IMR-90 (cell line): Measurements from ENCODE around the gene SOX9. TPM values are rescaled to one million over a fixed set of nuclear protein-coding genes. Genes with fewer than 3 reads are reported as not detected.

Experiments
- ATAC-seq: fragments of 200-7000 bp; cut with Tn5 transposase; 2 replicates; pipeline ENCODE4 v1.9.1; 2020; ENCODE audit warnings: low read depth, mild to moderate bottlenecking, moderate library complexity
- BruUV-seq: library from RNA; stranded (reverse); fragments of 400-500 nt; replicated peaks from 2 replicates; lab custom pipeline; 2021; lab: Mats Ljungman, UMichigan
- CTCF ChIA-PET: fragments of 300-600 bp; formaldehyde crosslinking; extraction: SDS; loops from one replicate; lab custom pipeline; 2021; ENCODE audit warnings: antibody characterized with exemption; lab: Yijun Ruan, JAX
- POLR2A ChIA-PET: fragments of 300-600 bp; sonication (Branson Sonifier 250); formaldehyde crosslinking; loops from one replicate; lab custom pipeline; 2022; ENCODE audit warnings: antibody characterized with exemption; ENCODE audit not compliant: unreplicated experiment; lab: Charles Lee
- DNase-seq: peaks from one replicate; pipeline ENCODE4 v3.0.0; 2013
- H2AFZ ChIP-seq: replicated peaks from 2 replicates; pipeline ENCODE3; 2013; ENCODE audit warnings: low read length, mild to moderate bottlenecking; ENCODE audit not compliant: poor library complexity
- H2AK5ac ChIP-seq: 2 replicates; pipeline ENCODE4 v1.6.1; 2013; ENCODE audit warnings: low read depth, low read length, inconsistent platforms
- H2AK9ac ChIP-seq: replicated peaks from 2 replicates; pipeline ENCODE3; 2013; ENCODE audit warnings: mild to moderate bottlenecking, low read depth, low read length, moderate library complexity; ENCODE audit not compliant: poor library complexity
- H2BK120ac ChIP-seq: 2 replicates; pipeline ENCODE4 v1.6.1; 2013; ENCODE audit warnings: low read depth, low read length, inconsistent platforms
- H2BK15ac ChIP-seq: 3 replicates; pipeline ENCODE4 v1.6.1; 2013; ENCODE audit warnings: low read depth, low read length, inconsistent platforms
- H2BK20ac ChIP-seq: 2 replicates; pipeline ENCODE4 v1.6.1; 2013; ENCODE audit warnings: low read depth, mild to moderate bottlenecking, inconsistent platforms, low read length, moderate library complexity
- H2BK5ac ChIP-seq: 2 replicates; pipeline ENCODE4 v1.6.1; 2013; ENCODE audit warnings: mild to moderate bottlenecking, low read depth, low read length, inconsistent platforms; ENCODE audit not compliant: poor library complexity, severe bottlenecking
- H3K14ac ChIP-seq: replicated peaks from 2 replicates; pipeline ENCODE4 v1.6.1; 2013; ENCODE audit warnings: low read depth, low read length, inconsistent platforms
- H3K18ac ChIP-seq: 2 replicates; pipeline ENCODE4 v1.6.1; 2013; ENCODE audit warnings: low read depth, low read length, control low read depth
- H3K23ac ChIP-seq: 2 replicates; pipeline ENCODE4 v1.6.1; 2013; ENCODE audit warnings: low read depth, low read length, inconsistent platforms
- H3K27ac ChIP-seq: 2 replicates; pipeline ENCODE4 v1.5.1; 2013; ENCODE audit warnings: mild to moderate bottlenecking, control low read depth, low read length; ENCODE audit not compliant: insufficient read depth
- H3K27me3 ChIP-seq: 2 replicates; pipeline ENCODE4 v1.6.1; 2013; ENCODE audit warnings: low read length; ENCODE audit not compliant: control insufficient read depth, insufficient read depth
- H3K36me3 ChIP-seq: 2 replicates; pipeline ENCODE4 v1.6.1; 2013; ENCODE audit warnings: low read length, mixed read lengths; ENCODE audit not compliant: control insufficient read depth, insufficient read depth
- H3K4ac ChIP-seq: 2 replicates; pipeline ENCODE4 v1.6.1; 2013; ENCODE audit warnings: low read depth, low read length, inconsistent platforms
- H3K4me1 ChIP-seq: 2 replicates; pipeline ENCODE4 v1.6.1; 2013; ENCODE audit warnings: low read length, mixed read lengths; ENCODE audit not compliant: control insufficient read depth, insufficient read depth
- H3K4me2 ChIP-seq: 2 replicates; pipeline ENCODE4 v1.6.1; 2013; ENCODE audit warnings: low read depth, mild to moderate bottlenecking, control low read depth, low read length, moderate library complexity
- H3K4me3 ChIP-seq: 2 replicates; pipeline ENCODE4 v1.5.1; 2013; ENCODE audit warnings: low read depth, mild to moderate bottlenecking, control low read depth, low read length, moderate library complexity; ENCODE audit not compliant: insufficient read depth
- H3K56ac ChIP-seq: 2 replicates; pipeline ENCODE4 v1.6.1; 2013; ENCODE audit warnings: low read length, inconsistent platforms; ENCODE audit not compliant: insufficient read depth; ENCODE audit errors: extremely low read depth
- H3K79me1 ChIP-seq, 2 experiments: 2 replicates each; pipeline ENCODE4 v1.6.1; 2013; ENCODE audit warnings: low read length in 2 of 2, inconsistent platforms in 1 of 2, low read depth in 1 of 2
- H3K9ac ChIP-seq: 2 replicates; pipeline ENCODE4 v1.6.1; 2013; ENCODE audit warnings: low read depth, low read length, control low read depth
- H3K9me1 ChIP-seq: 2 replicates; pipeline ENCODE4 v1.6.1; 2013; ENCODE audit warnings: low read length, inconsistent platforms; ENCODE audit not compliant: insufficient read depth
- H3K9me3 ChIP-seq: 2 replicates; pipeline ENCODE4 v1.6.1; 2013; ENCODE audit warnings: low read length; ENCODE audit not compliant: control insufficient read depth, insufficient read depth
- H4K20me1 ChIP-seq: 2 replicates; pipeline ENCODE4 v1.6.1; 2013; ENCODE audit warnings: low read length, inconsistent platforms; ENCODE audit not compliant: insufficient read depth
- H4K5ac ChIP-seq: 2 replicates; pipeline ENCODE4 v1.6.1; 2013; ENCODE audit warnings: mild to moderate bottlenecking, low read depth, low read length, control low read depth
- H4K8ac ChIP-seq, 2 experiments: 2 replicates each; pipeline ENCODE4 v1.6.1; 2013; ENCODE audit warnings: low read depth in 2 of 2, low read length in 2 of 2, control low read depth in 1 of 2, inconsistent platforms in 1 of 2
- H4K91ac ChIP-seq: 2 replicates; pipeline ENCODE4 v1.6.1; 2013; ENCODE audit warnings: low read depth, low read length, inconsistent platforms; ENCODE audit not compliant: insufficient read depth
- BHLHE40 ChIP-seq: fragments of 150-350 bp; IDR thresholded peaks from 2 replicates; pipeline ENCODE4 v1.6.1; 2016; ENCODE audit warnings: mild to moderate bottlenecking, low read depth, low read length
- CEBPB ChIP-seq: IDR thresholded peaks from 2 replicates; pipeline ENCODE4 v1.6.1; 2012; ENCODE audit warnings: low read depth, low read length, improper control_type of control experiment
- FOS ChIP-seq: fragments of 150-350 bp; IDR thresholded peaks from 2 replicates; pipeline ENCODE4 v1.6.1; 2016; ENCODE audit warnings: low read depth, low read length
- MAFK ChIP-seq: IDR thresholded peaks from 2 replicates; pipeline ENCODE4 v1.6.1; 2012; ENCODE audit warnings: low read depth, low read length, improper control_type of control experiment
- MAZ ChIP-seq: IDR thresholded peaks from 2 replicates; pipeline ENCODE4 v1.6.1; 2012; ENCODE audit warnings: low read depth, mild to moderate bottlenecking, low read length, improper control_type of control experiment, moderate library complexity, borderline replicate concordance
- MXI1 ChIP-seq: IDR thresholded peaks from 2 replicates; pipeline ENCODE4 v1.6.1; 2012; ENCODE audit warnings: low read depth, mild to moderate bottlenecking, low read length, moderate library complexity, borderline replicate concordance
- NFE2L2 ChIP-seq: fragments of 150-350 bp; IDR thresholded peaks from 2 replicates; pipeline ENCODE4 v1.6.1; 2016; ENCODE audit warnings: low read depth, mild to moderate bottlenecking, low read length
- POLR2A ChIP-seq: IDR thresholded peaks from 2 replicates; pipeline ENCODE4 v1.6.1; 2012; ENCODE audit warnings: mild to moderate bottlenecking, low read depth, low read length
- RCOR1 ChIP-seq: IDR thresholded peaks from 2 replicates; pipeline ENCODE4 v1.6.1; 2012; ENCODE audit warnings: mild to moderate bottlenecking, low read length, improper control_type of control experiment; ENCODE audit not compliant: insufficient replicate concordance
- SMC3 ChIP-seq: fragments of 150-350 bp; IDR thresholded peaks from 2 replicates; pipeline ENCODE4 v1.6.1; 2016; ENCODE audit warnings: low read depth, mild to moderate bottlenecking, antibody characterized with exemption, low read length, moderate library complexity
- USF2 ChIP-seq: fragments of 150-350 bp; IDR thresholded peaks from 2 replicates; pipeline ENCODE4 v1.6.1; 2017; ENCODE audit warnings: mild to moderate bottlenecking, antibody characterized with exemption, low read length, low read depth
- WGBS, 2 experiments: methylation state at CpG; one replicate each; pipeline versions ENCODE4 v1.1.5 to v1.1.7; 2013; ENCODE audit warnings: missing lambda C conversion rate in 2 of 2; ENCODE audit not compliant: insufficient read length in 1 of 2; ENCODE audit errors: extremely low coverage in 2 of 2; 5-methylcytosine and 5-hydroxymethylcytosine counted together
- dilution Hi-C: fragments of 300-500 bp; cut with HindIII; formaldehyde crosslinking; loops from one replicate; pipeline ENCODE4 v1.14.3; 2018; ENCODE audit warnings: low sequenced_read_pairs; ENCODE audit not compliant: unreplicated experiment
- in situ Hi-C: fragments of 300-500 bp; cut with MboI; formaldehyde crosslinking; loops from 3 replicates; pipeline ENCODE4 v1.14.3; 2019; ENCODE audit warnings: low sequenced_read_pairs, inconsistent platforms, mixed read lengths
- intact Hi-C: fragments of 100-400 bp; cut with micrococcal nuclease; formaldehyde crosslinking; loops from 2 replicates; pipeline ENCODE4 v1.10.0; 2022
- polyA plus RNA-seq, 3 experiments: library from polyadenylated mRNA; depleted of rRNA; stranded (reverse); fragments of >200 nt; gene quantifications; 2 replicates each; pipeline ENCODE4 v1.2.3, GENCODE V29; 2012; ENCODE audit warnings: low replicate concordance in 1 of 3
- total RNA-seq: library from RNA; depleted of rRNA; stranded (reverse); fragments of >200 nt; gene quantifications from 2 replicates; pipeline ENCODE4 v1.2.3, GENCODE V29; 2012
- TF ChIP-seq, protein P1 (sequence below): conservative IDR thresholded peaks from 2 replicates; pipeline ENCODE4 v1.5.1; 2012; ENCODE audit warnings: mild to moderate bottlenecking, low read depth, low read length, improper control_type of control experiment
- TF ChIP-seq, protein P2 (sequence below): fragments of 150-350 bp; IDR thresholded peaks from 2 replicates; pipeline ENCODE4 v1.6.1; 2016; ENCODE audit warnings: low read depth, mild to moderate bottlenecking, low read length, moderate library complexity, borderline replicate concordance

Gene SOX9
- total and polyA plus RNA-seq, 2 of the 4 experiments (the other 2 are of a cell fraction): 4.1 to 12.7 TPM

GRCh38 chr17:72116661-72117521 lies 3.9 kb upstream of the SOX9 start:
- H3K9me1 ChIP-seq: no peaks in the 10 kb centered on the region
- H2BK120ac ChIP-seq: no peak overlapping the region
- dilution Hi-C loops (no loop called here), intact Hi-C loops (loop anchor here (5.0 kb wide), 1 partner anchor 465 kb away; no protein-coding TSS in a partner anchor), in situ Hi-C loops (loop anchor here (10.0 kb wide), 3 partner anchors 652 to 1352 kb away; no protein-coding TSS in a partner anchor)
- peaks cover 6% of the 10 kb centered on the region for H3K4me1 ChIP-seq
- no peak overlapping the region for H3K4ac ChIP-seq
- 27% methylated on average over 17 of the region's 58 CpGs; no CpG with 5 or more reads in 1 of the 2 experiments for WGBS, 2 experiments
- peak overlapping the region; percentile 67 for H2AK9ac ChIP-seq
- no peak overlapping the region for H3K56ac ChIP-seq
- H3K79me1 ChIP-seq: peaks cover 0 to 3% of the 10 kb centered on the region in 2 experiments; a peak in 1 of 4 replicates
- no peaks in the 10 kb centered on the region for H3K9me3 ChIP-seq
- H2AK5ac ChIP-seq: no peak overlapping the region
- H3K4me2 ChIP-seq: peak overlapping the region; percentile 91
- BruUV-seq: no TSS peak
- no peak overlapping the region for H3K14ac ChIP-seq
- DNase-seq (peak; percentile 30), ATAC-seq (no peak)
- H2BK15ac ChIP-seq: no peak overlapping the region
- ChIA-PET CTCF (no interaction called here), POLR2A (interaction anchor here (0.5 kb wide), 1 partner anchor 1210 kb away, joined by 12 read pairs; no protein-coding TSS in a partner anchor)
- no peak overlapping the region for H4K91ac ChIP-seq
- no peak overlapping the region for H3K9ac ChIP-seq
- peak overlapping the region; percentile 53; the same call in 1 of the 2 replicates for H2BK20ac ChIP-seq
- no peak overlapping the region for H4K5ac ChIP-seq
- H3K27me3 ChIP-seq: peaks cover 11% of the 10 kb centered on the region; the same call in 1 of the 2 replicates
- peak overlapping the region in 1 of 2 experiments; percentile 2; a peak in 1 of 4 replicates for H4K8ac ChIP-seq
- peaks cover 5% of the 10 kb centered on the region; the same call in 1 of the 2 replicates for H4K20me1 ChIP-seq
- H3K27ac ChIP-seq: no peak overlapping the region
- H3K23ac ChIP-seq: peak overlapping the region; percentile 68; the same call in 1 of the 2 replicates
- H3K18ac ChIP-seq: no peak overlapping the region
- peak overlapping the region; percentile 89 for H2AFZ ChIP-seq
- no peak overlapping the region for H2BK5ac ChIP-seq
- no peaks in the 10 kb centered on the region for H3K36me3 ChIP-seq
- peak overlapping the region; percentile 47 for H3K4me3 ChIP-seq
- TF ChIP-seq MXI1: no peak
- no peak for TF ChIP-seq POLR2A
- no peak for TF ChIP-seq NFE2L2
- no peak for TF ChIP-seq FOS
- TF ChIP-seq, protein P1, sequence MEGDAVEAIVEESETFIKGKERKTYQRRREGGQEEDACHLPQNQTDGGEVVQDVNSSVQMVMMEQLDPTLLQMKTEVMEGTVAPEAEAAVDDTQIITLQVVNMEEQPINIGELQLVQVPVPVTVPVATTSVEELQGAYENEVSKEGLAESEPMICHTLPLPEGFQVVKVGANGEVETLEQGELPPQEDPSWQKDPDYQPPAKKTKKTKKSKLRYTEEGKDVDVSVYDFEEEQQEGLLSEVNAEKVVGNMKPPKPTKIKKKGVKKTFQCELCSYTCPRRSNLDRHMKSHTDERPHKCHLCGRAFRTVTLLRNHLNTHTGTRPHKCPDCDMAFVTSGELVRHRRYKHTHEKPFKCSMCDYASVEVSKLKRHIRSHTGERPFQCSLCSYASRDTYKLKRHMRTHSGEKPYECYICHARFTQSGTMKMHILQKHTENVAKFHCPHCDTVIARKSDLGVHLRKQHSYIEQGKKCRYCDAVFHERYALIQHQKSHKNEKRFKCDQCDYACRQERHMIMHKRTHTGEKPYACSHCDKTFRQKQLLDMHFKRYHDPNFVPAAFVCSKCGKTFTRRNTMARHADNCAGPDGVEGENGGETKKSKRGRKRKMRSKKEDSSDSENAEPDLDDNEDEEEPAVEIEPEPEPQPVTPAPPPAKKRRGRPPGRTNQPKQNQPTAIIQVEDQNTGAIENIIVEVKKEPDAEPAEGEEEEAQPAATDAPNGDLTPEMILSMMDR: no peak
- TF ChIP-seq, protein P2, sequence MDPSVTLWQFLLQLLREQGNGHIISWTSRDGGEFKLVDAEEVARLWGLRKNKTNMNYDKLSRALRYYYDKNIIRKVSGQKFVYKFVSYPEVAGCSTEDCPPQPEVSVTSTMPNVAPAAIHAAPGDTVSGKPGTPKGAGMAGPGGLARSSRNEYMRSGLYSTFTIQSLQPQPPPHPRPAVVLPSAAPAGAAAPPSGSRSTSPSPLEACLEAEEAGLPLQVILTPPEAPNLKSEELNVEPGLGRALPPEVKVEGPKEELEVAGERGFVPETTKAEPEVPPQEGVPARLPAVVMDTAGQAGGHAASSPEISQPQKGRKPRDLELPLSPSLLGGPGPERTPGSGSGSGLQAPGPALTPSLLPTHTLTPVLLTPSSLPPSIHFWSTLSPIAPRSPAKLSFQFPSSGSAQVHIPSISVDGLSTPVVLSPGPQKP: no peak
- TF ChIP-seq MAFK: no peak
- TF ChIP-seq SMC3: no peak
- TF ChIP-seq RCOR1: no peak
- no peak for TF ChIP-seq USF2
- TF ChIP-seq CEBPB: no peak
- no peak for TF ChIP-seq BHLHE40
- TF ChIP-seq MAZ: no peak
